GM23248 (cell line): ENCODE results near the gene CD300A.

ENCODE experiments used
- EZH2 ChIP-seq: fragments of 200-600 bp; sonication (generic); IDR thresholded peaks from 2 replicates; pipeline ENCODE4 v1.6.1; 2018; ENCODE audit warnings: antibody characterized with exemption, mild to moderate bottlenecking; ENCODE audit not compliant: insufficient read depth, poor library complexity, severe bottlenecking
- EZH2phosphoT487 ChIP-seq: fragments of 200-600 bp; sonication (generic); IDR thresholded peaks from 2 replicates; pipeline ENCODE4 v1.6.1; 2018; ENCODE audit warnings: antibody characterized with exemption, moderate library complexity, mild to moderate bottlenecking, low read depth; ENCODE audit not compliant: insufficient read depth

DNA sequence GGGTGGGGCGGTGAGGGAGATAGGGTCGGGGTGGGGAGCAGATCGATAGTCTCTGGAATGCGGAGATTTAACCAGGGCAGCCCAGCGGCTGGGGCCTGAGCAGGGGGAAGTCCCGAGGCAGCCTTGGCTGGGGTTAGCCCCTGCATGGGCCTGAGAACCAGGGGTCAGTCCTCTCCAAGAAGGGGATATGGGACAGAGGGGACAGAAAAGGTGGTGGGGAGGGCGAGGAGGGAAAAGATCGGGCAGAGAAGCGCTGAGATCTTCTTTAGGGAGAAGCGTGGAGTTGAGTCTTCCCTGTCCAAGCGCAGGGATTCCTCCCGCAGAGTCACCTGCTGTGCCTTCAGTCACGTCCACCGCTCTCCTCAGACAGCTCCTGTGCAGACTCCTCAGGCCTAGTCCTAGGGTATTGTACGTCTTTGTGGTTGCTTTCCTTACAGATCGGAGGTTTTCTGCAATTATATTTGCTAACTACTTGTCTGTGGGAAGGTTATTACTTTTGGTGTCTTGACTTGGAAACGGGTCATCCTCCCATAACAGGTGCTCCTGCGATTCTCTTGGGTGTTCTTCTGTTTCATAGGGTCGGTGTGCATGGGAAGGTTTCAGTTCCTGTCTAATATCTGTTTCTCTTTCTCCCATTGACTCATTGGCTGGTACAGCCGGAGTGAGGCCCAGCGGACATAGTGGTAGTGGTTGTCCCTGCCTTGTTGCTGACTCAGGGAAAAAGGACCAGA is 952 bp downstream of the CD300A start:
- TF ChIP-seq EZH2 (no peak), EZH2phosphoT487 (no peak)
